Caco-2 (cell line): ENCODE data around the gene CNMD. TPM values are rescaled to one million over a fixed set of nuclear protein-coding genes. Genes with fewer than 3 reads are reported as not detected.

Experiments
- BruUV-seq: library from RNA; stranded (reverse); fragments of 400-500 nt; replicated peaks from 2 replicates; lab custom pipeline; 2021; lab: Mats Ljungman, UMichigan
- CTCF ChIA-PET: fragments of 300-600 bp; sonication (Branson Sonifier 250); formaldehyde crosslinking; loops from one replicate; lab custom pipeline; 2022; ENCODE audit warnings: antibody characterized with exemption; lab: Charles Lee
- POLR2A ChIA-PET: fragments of 300-600 bp; sonication (Branson Sonifier 250); formaldehyde crosslinking; loops from one replicate; lab custom pipeline; 2022; ENCODE audit warnings: antibody characterized with exemption; lab: Charles Lee
- DNase-seq, 2 experiments: peaks; one replicate each; pipeline versions ENCODE4 v3.0.0 to v3.0.0-alpha.2; 2020 to 2022
- H3K27me3 ChIP-seq: replicated peaks from 2 replicates; pipeline ENCODE4 v1.6.0; 2011; ENCODE audit warnings: low read length; ENCODE audit not compliant: control insufficient read depth, insufficient read depth
- H3K36me3 ChIP-seq: 2 replicates; pipeline ENCODE4 v1.5.1; 2011; ENCODE audit warnings: low read length; ENCODE audit not compliant: control insufficient read depth, insufficient read depth
- H3K4me1 ChIP-seq: fragments of 250-450 bp; sonication (Bioruptor Pico); 2 replicates; pipeline ENCODE4 v1.5.1; 2020; ENCODE audit warnings: mild to moderate bottlenecking
- H3K4me3 ChIP-seq: 2 replicates; pipeline ENCODE4 v1.5.1; 2011; ENCODE audit warnings: low read depth, mild to moderate bottlenecking, control low read depth, low read length
- H3K9me3 ChIP-seq: fragments of 250-450 bp; sonication (Bioruptor Pico); 2 replicates; pipeline ENCODE4 v1.5.1; 2020; ENCODE audit warnings: mild to moderate bottlenecking, moderate library complexity
- H3K27ac Mint-ChIP-seq: one replicate; pipeline ENCODE4 v1.8.0; 2022; ENCODE audit warnings: mixed read lengths; ENCODE audit not compliant: unreplicated experiment
- H3K27me3 Mint-ChIP-seq: one replicate; pipeline ENCODE4 v1.8.0; 2022; ENCODE audit warnings: mixed read lengths; ENCODE audit not compliant: insufficient read depth, unreplicated experiment
- H3K36me3 Mint-ChIP-seq: one replicate; pipeline ENCODE4 v1.8.0; 2022; ENCODE audit warnings: mild to moderate bottlenecking, mixed read lengths; ENCODE audit not compliant: insufficient read depth, unreplicated experiment
- H3K4me1 Mint-ChIP-seq: one replicate; pipeline ENCODE4 v1.8.0; 2022; ENCODE audit warnings: low read depth, mixed read lengths; ENCODE audit not compliant: unreplicated experiment
- H3K4me3 Mint-ChIP-seq: one replicate; pipeline ENCODE4 v1.8.0; 2022; ENCODE audit warnings: mild to moderate bottlenecking, moderate library complexity, mixed read lengths; ENCODE audit not compliant: unreplicated experiment
- H3K9me3 Mint-ChIP-seq: one replicate; pipeline ENCODE4 v1.8.0; 2022; ENCODE audit warnings: mixed read lengths; ENCODE audit not compliant: unreplicated experiment
- intact Hi-C: fragments of 100-400 bp; cut with micrococcal nuclease; formaldehyde crosslinking; loops from one replicate; pipeline ENCODE4 v1.10.0; 2022; ENCODE audit not compliant: unreplicated experiment
- total RNA-seq: library from RNA; stranded (reverse); gene quantifications from 2 replicates; pipeline ENCODE4 v1.2.3, GENCODE V29; 2022
- TF ChIP-seq, protein P1 (sequence below), 2 experiments: fragments of 200-600 bp in 1 of 2; IDR thresholded peaks; 1 replicate in 1 of 2; 2 replicates in 1 of 2; pipeline versions ENCODE4 v1.5.1 to v1.8.0; 2011 to 2022; ENCODE audit warnings: antibody characterized with exemption in 1 of 2, control low read depth in 1 of 2, inconsistent platforms in 1 of 2, low read depth in 1 of 2, low read length in 1 of 2, mild to moderate bottlenecking in 1 of 2, moderate library complexity in 1 of 2; ENCODE audit not compliant: insufficient read depth in 1 of 2, severe bottlenecking in 1 of 2, unreplicated experiment in 1 of 2

CNMD gene
- total RNA-seq, 1 experiment from 2014 or later = not detected

DNA sequence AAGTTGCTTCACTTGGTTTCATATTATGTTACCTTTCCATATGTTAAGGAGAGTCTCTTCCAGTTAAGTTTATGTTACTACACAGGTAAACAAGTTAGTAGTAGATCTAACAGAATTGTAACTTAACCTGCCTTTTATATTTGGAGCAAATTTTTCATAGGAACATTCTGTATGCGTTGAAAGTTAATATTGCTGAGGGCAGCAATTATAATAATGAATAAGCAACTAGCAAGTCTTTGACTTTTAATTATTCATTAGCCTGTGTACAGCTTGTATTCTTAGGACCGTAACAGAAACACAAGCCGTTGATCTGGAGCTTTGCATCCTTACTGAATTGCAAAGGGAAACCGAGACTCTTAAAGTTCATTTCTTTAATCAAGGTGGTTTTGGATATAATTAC, 75.3 kb downstream of the CNMD start:
- H3K9me3 Mint-ChIP-seq = no peaks in the 10 kb centered on the region
- no peaks in the 10 kb centered on the region for H3K9me3 ChIP-seq
- peaks cover 66% of the 10 kb centered on the region for H3K36me3 Mint-ChIP-seq
- no peaks in the 10 kb centered on the region for H3K4me1 Mint-ChIP-seq
- H3K27me3 ChIP-seq = no peaks in the 10 kb centered on the region
- ChIA-PET POLR2A (no interaction called here), CTCF (interaction anchor here (1.6 kb wide), 2 partner anchors 11 to 145 kb away, joined by 9 to 13 read pairs; partner anchors contain the start of gene SUGT1)
- no peak overlapping the region for H3K4me3 Mint-ChIP-seq
- no peaks in the 10 kb centered on the region for H3K27me3 Mint-ChIP-seq
- H3K36me3 ChIP-seq = no peaks in the 10 kb centered on the region
- H3K4me1 ChIP-seq = no peaks in the 10 kb centered on the region
- BruUV-seq = no TSS peak
- no peak overlapping the region for H3K27ac Mint-ChIP-seq
- H3K4me3 ChIP-seq = no peak overlapping the region
- DNase-seq = no peak
- TF ChIP-seq, protein P1, sequence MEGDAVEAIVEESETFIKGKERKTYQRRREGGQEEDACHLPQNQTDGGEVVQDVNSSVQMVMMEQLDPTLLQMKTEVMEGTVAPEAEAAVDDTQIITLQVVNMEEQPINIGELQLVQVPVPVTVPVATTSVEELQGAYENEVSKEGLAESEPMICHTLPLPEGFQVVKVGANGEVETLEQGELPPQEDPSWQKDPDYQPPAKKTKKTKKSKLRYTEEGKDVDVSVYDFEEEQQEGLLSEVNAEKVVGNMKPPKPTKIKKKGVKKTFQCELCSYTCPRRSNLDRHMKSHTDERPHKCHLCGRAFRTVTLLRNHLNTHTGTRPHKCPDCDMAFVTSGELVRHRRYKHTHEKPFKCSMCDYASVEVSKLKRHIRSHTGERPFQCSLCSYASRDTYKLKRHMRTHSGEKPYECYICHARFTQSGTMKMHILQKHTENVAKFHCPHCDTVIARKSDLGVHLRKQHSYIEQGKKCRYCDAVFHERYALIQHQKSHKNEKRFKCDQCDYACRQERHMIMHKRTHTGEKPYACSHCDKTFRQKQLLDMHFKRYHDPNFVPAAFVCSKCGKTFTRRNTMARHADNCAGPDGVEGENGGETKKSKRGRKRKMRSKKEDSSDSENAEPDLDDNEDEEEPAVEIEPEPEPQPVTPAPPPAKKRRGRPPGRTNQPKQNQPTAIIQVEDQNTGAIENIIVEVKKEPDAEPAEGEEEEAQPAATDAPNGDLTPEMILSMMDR (IDR thresholded peaks at IDR 0.05; ENCODE audit: insufficient read depth in 1 of 2, low read depth in 1 of 2, low read length in 1 of 2, severe bottlenecking in 1 of 2, unreplicated experiment in 1 of 2) = no peak
- intact Hi-C loops = no loop called here

- Mint-ChIP-seq H3K27ac (no peak overlapping the region), H3K36me3 (peaks cover 36% of the 10 kb centered on the region), H3K4me3 (no peak overlapping the region), H3K27me3 (no peaks in the 10 kb centered on the region), H3K4me1 (no peaks in the 10 kb centered on the region), H3K9me3 (no peaks in the 10 kb centered on the region)
- Histone ChIP-seq H3K36me3 (no peaks in the 10 kb centered on the region; the same call in 1 of the 2 replicates), H3K9me3 (no peaks in the 10 kb centered on the region), H3K27me3 (no peaks in the 10 kb centered on the region), H3K4me1 (peaks cover 4% of the 10 kb centered on the region; the same call in 1 of the 2 replicates), H3K4me3 (no peak overlapping the region)
- no peak for DNase-seq
- TF ChIP-seq, protein P1 (IDR thresholded peaks at IDR 0.05; ENCODE audit: insufficient read depth in 1 of 2, low read depth in 1 of 2, low read length in 1 of 2, severe bottlenecking in 1 of 2, unreplicated experiment in 1 of 2) = no peak
- no TSS peak for BruUV-seq
- intact Hi-C loops = no loop called here
- POLR2A ChIA-PET = no interaction called here
- CTCF ChIA-PET = no interaction called here
These were observed 80.3 kb downstream of the CNMD start for GRCh38 chr13:52659340-52659739.

Other genes starting within 250 kb of the CNMD start
- 8.0 and 9.1 TPM in 2 replicates for gene HNRNPA1L2, start 97.4 kb downstream of the CNMD start, total RNA-seq
- gene SUGT1, start 87.0 kb downstream of the CNMD start, total RNA-seq = 73.6 and 84.3 TPM in 2 replicates
- not detected in 2 replicates for gene PCDH8, start 108.8 kb upstream of the CNMD start, total RNA-seq